ENCODE measurements around the gene RNU6-9. TPM values are rescaled to one million over a fixed set of nuclear protein-coding genes. Genes with fewer than 3 reads are reported as not detected.
"Not testable (repeated sequence)": the region's sequence is repeated elsewhere in the genome, so short reads cannot be mapped to it uniquely, and the experiment has no call there.

RNU6-9 gene
- total RNA-seq: not detected

- intact Hi-C loops (cut with DNase I; ENCODE audit: low total_unique reads): no loop called here
- peak within 1 kb of the TSS; percentile 87 for H3K4me3 ChIP-seq (ENCODE audit: low read depth, poor library complexity, severe bottlenecking)
- WGBS, 2 donors: 1% methylated on average over 28 to 61 of the region's 69 CpGs
- no peak for TF ChIP-seq CTCF (IDR thresholded peaks at IDR 0.05)
- no peak for TF ChIP-seq POLR2A (IDR thresholded peaks at IDR 0.05)
- DNase-seq (ENCODE audit: low spot score in 2 of 2): peak; percentile 92 to 98
Measured at GRCh38 chr19:892894-893689, at the start of gene RNU6-9, which contains the start of gene MED16. Gene RNU6-9 (plus strand): TSS chr19:893484. Gene MED16 (minus strand): TSS chr19:893187. CDS start chr19:891131, 2,056 bp downstream.

- 3 to 44% methylated on average over 10 to 20 of the region's 70 CpGs for WGBS, 2 donors
- intact Hi-C loops (cut with DNase I; ENCODE audit: low total_unique reads): loop anchor here (10.0 kb wide), 1 partner anchor 79 kb away; no protein-coding TSS in a partner anchor
- no peak for TF ChIP-seq CTCF (IDR thresholded peaks at IDR 0.05)
- no peak for TF ChIP-seq POLR2A (IDR thresholded peaks at IDR 0.05)
- no peak for DNase-seq (ENCODE audit: low spot score in 2 of 2)
- no peak overlapping the region for H3K4me3 ChIP-seq (ENCODE audit: low read depth, poor library complexity, severe bottlenecking)
Measured at GRCh38 chr19:843836-844545, 49.3 kb upstream of the RNU6-9 start.

GRCh38 chr19:844546-844971 lies 48.7 kb upstream of the RNU6-9 start:
- TF ChIP-seq POLR2A (IDR thresholded peaks at IDR 0.05) (no peak), CTCF (IDR thresholded peaks at IDR 0.05) (no peak)
- H3K4me3 ChIP-seq (ENCODE audit: low read depth, poor library complexity, severe bottlenecking): no peak overlapping the region
- DNase-seq (ENCODE audit: low spot score in 2 of 2): no peak
- intact Hi-C loops (cut with DNase I; ENCODE audit: low total_unique reads): loop anchor here (10.0 kb wide), 1 partner anchor 80 kb away; no protein-coding TSS in a partner anchor
- WGBS, 2 donors: 9 to 32% methylated on average over 8 to 10 of the region's 11 CpGs

GRCh38 chr19:845707-846521 lies 47.4 kb upstream of the RNU6-9 start:
- no peak for DNase-seq (ENCODE audit: low spot score in 2 of 2)
- 62 to 68% methylated on average over 28 to 35 of the region's 37 CpGs for WGBS, 2 donors
- no peak overlapping the region for H3K4me3 ChIP-seq (ENCODE audit: low read depth, poor library complexity, severe bottlenecking)
- intact Hi-C loops (cut with DNase I; ENCODE audit: low total_unique reads): loop anchor here (10.0 kb wide), 1 partner anchor 81 kb away; no protein-coding TSS in a partner anchor
- TF ChIP-seq POLR2A (IDR thresholded peaks at IDR 0.05): no peak
- TF ChIP-seq CTCF (IDR thresholded peaks at IDR 0.05): no peak

GRCh38 chr19:848386-848921 lies 44.8 kb upstream of the RNU6-9 start:
- intact Hi-C loops (cut with DNase I; ENCODE audit: low total_unique reads): loop anchor here (10.0 kb wide), 1 partner anchor 84 kb away; no protein-coding TSS in a partner anchor
- no peak overlapping the region for H3K4me3 ChIP-seq (ENCODE audit: low read depth, poor library complexity, severe bottlenecking)
- WGBS, 2 donors: 34 to 41% methylated on average over 12 of the region's 12 CpGs
- TF ChIP-seq CTCF (IDR thresholded peaks at IDR 0.05) (no peak), POLR2A (IDR thresholded peaks at IDR 0.05) (no peak)
- no peak for DNase-seq (ENCODE audit: low spot score in 2 of 2)

GRCh38 chr19:849195-849594 lies 44.1 kb upstream of the RNU6-9 start:
- intact Hi-C loops (cut with DNase I; ENCODE audit: low total_unique reads): loop anchor here (10.0 kb wide), 1 partner anchor 84 kb away; no protein-coding TSS in a partner anchor
- DNase-seq (ENCODE audit: low spot score in 2 of 2); H3K4me3 ChIP-seq (ENCODE audit: low read depth, poor library complexity, severe bottlenecking): not testable (repeated sequence)
- 82 to 85% methylated on average over 8 of the region's 8 CpGs for WGBS, 2 donors
